ENCODE results near the gene CCSER1. TPM values are rescaled to one million over a fixed set of nuclear protein-coding genes. Genes with fewer than 3 reads are reported as not detected.

The CCSER1 gene
- total and polyA plus RNA-seq, 2 of the 8 experiments (the other 6 are each of a cell fraction or from before 2014, with no cell fraction given): 0.26 to 0.84 TPM

DNA sequence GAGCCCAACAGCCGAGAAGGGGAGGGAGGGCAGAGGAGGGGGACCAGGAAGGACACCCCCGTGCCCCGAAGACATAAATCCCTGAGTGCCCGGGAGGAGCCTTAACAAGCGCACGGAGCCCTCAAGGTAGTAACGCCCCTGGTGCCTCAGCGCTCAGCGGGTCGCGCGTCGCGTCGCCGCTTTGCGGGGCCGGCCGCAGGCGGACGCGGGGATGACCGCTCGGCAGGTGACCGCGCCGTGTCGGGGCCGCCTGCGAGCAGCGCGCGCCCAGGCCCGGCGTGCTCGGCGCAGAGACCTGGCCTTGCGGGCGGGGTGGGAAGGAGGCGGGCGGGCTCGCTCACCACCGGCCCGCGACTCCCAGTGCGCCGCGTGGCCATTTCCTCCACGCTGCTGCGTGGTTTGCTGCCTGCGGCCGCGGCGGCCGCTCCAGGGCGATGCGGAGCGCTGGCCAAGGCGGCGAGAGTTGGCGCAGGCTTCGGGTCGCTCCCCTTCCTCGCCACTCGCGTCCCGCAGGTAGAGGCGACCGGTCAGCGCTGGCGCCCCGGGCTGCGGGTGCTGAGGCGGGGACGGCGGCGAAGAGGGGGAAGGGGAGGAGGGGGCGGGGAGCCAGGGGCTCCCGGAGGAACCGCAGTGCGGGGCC, 632 bp downstream of the CCSER1 start (continued):
- no peak for TF ChIP-seq ZNF274 (IDR thresholded peaks at IDR 0.05; ENCODE audit: borderline replicate concordance, extremely low read depth, low read length)
- TF ChIP-seq SP1 (IDR thresholded peaks at IDR 0.05; ENCODE audit: low read depth, low read length): no peak
- TF ChIP-seq SP2 (IDR thresholded peaks at IDR 0.05; ENCODE audit: low read length): no peak
- TF ChIP-seq EGR1 (IDR thresholded peaks at IDR 0.05; ENCODE audit: borderline replicate concordance, low read depth, low read length): no peak
